Ovary (tissue), 9 donors: ENCODE measurements around the gene AOPEP. TPM values are rescaled to one million over a fixed set of nuclear protein-coding genes. Genes with fewer than 3 reads are reported as not detected.
"Not testable (repeated sequence)": the region's sequence is repeated elsewhere in the genome, so short reads cannot be mapped to it uniquely, and the experiment has no call there.

Source experiments
- DNase-seq, 5 donors: peaks; one replicate each; pipeline ENCODE4 v3.0.0-alpha.2; 2019 to 2020
- H3K27ac ChIP-seq, 2 donors: fragments of 200-600 bp; one replicate each; pipeline versions ENCODE4 v1.5.1 to v1.8.0; 2019 to 2022
- H3K27me3 ChIP-seq: fragments of 200-600 bp; one replicate; pipeline ENCODE4 v1.8.0; 2022
- H3K36me3 ChIP-seq: fragments of 200-600 bp; sonication (generic); one replicate; pipeline ENCODE4 v1.5.1; 2019
- H3K4me1 ChIP-seq: one replicate; pipeline ENCODE4 v1.8.1; 2013; ENCODE audit warnings: mild to moderate bottlenecking, moderate library complexity; ENCODE audit not compliant: insufficient read depth
- H3K4me3 ChIP-seq: fragments of 200-600 bp; sonication (generic); one replicate; pipeline ENCODE4 v1.5.1; 2017
- H3K9me3 ChIP-seq, 2 donors: fragments of 200-600 bp in 1 of 2; sonication (generic) in 1 of 2; one replicate each; pipeline versions ENCODE4 v1.5.1 to v1.8.1; 2013 to 2019; ENCODE audit warnings: mild to moderate bottlenecking in 1 of 2, moderate library complexity in 1 of 2
- EP300 ChIP-seq: sonication (generic); formaldehyde crosslinking; IDR thresholded peaks from one replicate; pipeline ENCODE4 v1.6.1; 2017; ENCODE audit warnings: antibody characterized with exemption
- POLR2A ChIP-seq: fragments of 450-650 bp; IDR thresholded peaks from one replicate; pipeline ENCODE4 v1.6.1; 2017; ENCODE audit warnings: antibody characterized with exemption, mild to moderate bottlenecking, moderate library complexity
- WGBS, 3 donors: extraction: QIAGEN DNeasy Blood & Tissue Kit in 1 of 3; methylation state at CpG; one replicate each; pipeline versions ENCODE4 v1.1.5 to v1.1.7; 2013 to 2017; 5-methylcytosine and 5-hydroxymethylcytosine counted together
- intact Hi-C, 4 donors: fragments of 100-400 bp; cut with DNase I; formaldehyde crosslinking; loops; one replicate each; pipeline versions ENCODE4 v1.11.0 to v1.15.1; 2022 to 2023
- polyA plus RNA-seq, 2 donors: library from polyadenylated mRNA; stranded (reverse); fragments of 200-250 nt in 1 of 2; fragments of 350-450 nt in 1 of 2; fragmentation: Illumina TruSeq in 1 of 2; extraction: RNeasy Lipid Tissue Mini Kit (QIAGEN cat#74804) in 1 of 2; gene quantifications; one replicate each; pipeline ENCODE4 v1.2.3, GENCODE V29; 2013 to 2014
- total RNA-seq, 7 donors: library from RNA; depleted of rRNA in 2 of 7; stranded (reverse); fragments of >200 nt in 2 of 7; fragmentation: NEBNext Ultra II Directional in 3 of 7; extraction: Animal tissue kit (Norgen Biotek cat#: 25700) in 3 of 7; gene quantifications; one replicate each; pipeline versions ENCODE4 v1.1.0 to v1.2.4, GENCODE V29; 2016 to 2023
- TF ChIP-seq, protein P1 (sequence below), 3 donors: fragments of 450-650 bp in 2 of 3; fragments of 200-600 bp in 1 of 3; IDR thresholded peaks; one replicate each; pipeline versions ENCODE4 v1.5.1 to v1.8.0; 2016 to 2022; ENCODE audit warnings: antibody characterized with exemption in 3 of 3, mild to moderate bottlenecking in 1 of 3
- donor health status: DM: no; HTN: no; CAD: no; lungs with moderate emphysema.
- donor health status: DM: no; HTN: no; CAD: no.
- donor health status: Bipolar disorder and iron deficiency.
- donor health status: DM: yes; HTN: yes; CAD: no.
- donor health status: DM: no; HTN: no; CAD: no.
- donor health status: DM: yes; HTN: yes; CAD: no.

The AOPEP gene
- total and polyA plus RNA-seq, 9 donors, result 40.0 to 141 (median 82.1) TPM

DNA sequence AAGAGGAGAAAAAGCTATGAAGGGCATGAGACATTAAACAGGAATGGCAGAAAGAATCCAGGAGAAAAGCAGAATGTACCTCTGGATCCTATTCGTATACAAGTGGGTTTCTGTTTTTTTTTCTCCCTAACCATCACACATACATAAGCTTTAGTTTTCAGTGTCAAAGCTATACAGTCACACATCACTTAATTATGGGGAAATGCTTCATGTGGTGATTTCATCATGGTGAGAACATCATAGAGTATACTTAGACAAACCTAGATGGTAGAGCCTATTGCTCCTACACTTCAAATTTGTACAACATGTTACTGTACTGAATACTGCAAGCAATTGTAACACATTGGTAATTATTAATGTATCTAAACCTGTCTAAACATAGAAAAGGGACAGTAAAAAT, 290.6 kb downstream of the AOPEP start:
- 92 to 94% (median 93%) methylated on average over 1 of the region's 1 CpG for WGBS, 3 donors

GRCh38 chr9:95017661-95018060, 291.2 kb downstream of the AOPEP start:
- WGBS, 3 donors, result 94 to 98% (median 97%) methylated on average over 2 of the region's 2 CpGs
- no peak overlapping the region for H3K27ac ChIP-seq
- DNase-seq, result no peak
- H3K4me3 ChIP-seq, result no peak overlapping the region
- peaks cover 25% of the 10 kb centered on the region for H3K4me1 ChIP-seq
- H3K9me3 ChIP-seq, result no peaks in the 10 kb centered on the region
- H3K27me3 ChIP-seq, result no peaks in the 10 kb centered on the region
- intact Hi-C loops, result loop anchor here in 1 of 4 donors (10.0 kb wide), 1 partner anchor 107 kb away; no protein-coding TSS in a partner anchor
- TF ChIP-seq, protein P1, sequence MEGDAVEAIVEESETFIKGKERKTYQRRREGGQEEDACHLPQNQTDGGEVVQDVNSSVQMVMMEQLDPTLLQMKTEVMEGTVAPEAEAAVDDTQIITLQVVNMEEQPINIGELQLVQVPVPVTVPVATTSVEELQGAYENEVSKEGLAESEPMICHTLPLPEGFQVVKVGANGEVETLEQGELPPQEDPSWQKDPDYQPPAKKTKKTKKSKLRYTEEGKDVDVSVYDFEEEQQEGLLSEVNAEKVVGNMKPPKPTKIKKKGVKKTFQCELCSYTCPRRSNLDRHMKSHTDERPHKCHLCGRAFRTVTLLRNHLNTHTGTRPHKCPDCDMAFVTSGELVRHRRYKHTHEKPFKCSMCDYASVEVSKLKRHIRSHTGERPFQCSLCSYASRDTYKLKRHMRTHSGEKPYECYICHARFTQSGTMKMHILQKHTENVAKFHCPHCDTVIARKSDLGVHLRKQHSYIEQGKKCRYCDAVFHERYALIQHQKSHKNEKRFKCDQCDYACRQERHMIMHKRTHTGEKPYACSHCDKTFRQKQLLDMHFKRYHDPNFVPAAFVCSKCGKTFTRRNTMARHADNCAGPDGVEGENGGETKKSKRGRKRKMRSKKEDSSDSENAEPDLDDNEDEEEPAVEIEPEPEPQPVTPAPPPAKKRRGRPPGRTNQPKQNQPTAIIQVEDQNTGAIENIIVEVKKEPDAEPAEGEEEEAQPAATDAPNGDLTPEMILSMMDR (IDR thresholded peaks at IDR 0.05), result no peak
- TF ChIP-seq EP300, result no peak
- no peak for TF ChIP-seq POLR2A
- H3K36me3 ChIP-seq, result no peaks in the 10 kb centered on the region

More for the DNA sequence above, 290.6 kb downstream of the AOPEP start:
- TF ChIP-seq POLR2A (no peak), EP300 (no peak)
- TF ChIP-seq, protein P1 (IDR thresholded peaks at IDR 0.05), result no peak
- intact Hi-C loops, result loop anchor here in 1 of 4 donors (10.0 kb wide), 1 partner anchor 108 kb away; no protein-coding TSS in a partner anchor
- Histone ChIP-seq H3K4me1 (peaks cover 26% of the 10 kb centered on the region), H3K27me3 (no peaks in the 10 kb centered on the region), H3K4me3 (no peak overlapping the region), H3K36me3 (no peaks in the 10 kb centered on the region), H3K9me3 (no peaks in the 10 kb centered on the region), H3K27ac (no peak overlapping the region)
- no peak for DNase-seq

DNA sequence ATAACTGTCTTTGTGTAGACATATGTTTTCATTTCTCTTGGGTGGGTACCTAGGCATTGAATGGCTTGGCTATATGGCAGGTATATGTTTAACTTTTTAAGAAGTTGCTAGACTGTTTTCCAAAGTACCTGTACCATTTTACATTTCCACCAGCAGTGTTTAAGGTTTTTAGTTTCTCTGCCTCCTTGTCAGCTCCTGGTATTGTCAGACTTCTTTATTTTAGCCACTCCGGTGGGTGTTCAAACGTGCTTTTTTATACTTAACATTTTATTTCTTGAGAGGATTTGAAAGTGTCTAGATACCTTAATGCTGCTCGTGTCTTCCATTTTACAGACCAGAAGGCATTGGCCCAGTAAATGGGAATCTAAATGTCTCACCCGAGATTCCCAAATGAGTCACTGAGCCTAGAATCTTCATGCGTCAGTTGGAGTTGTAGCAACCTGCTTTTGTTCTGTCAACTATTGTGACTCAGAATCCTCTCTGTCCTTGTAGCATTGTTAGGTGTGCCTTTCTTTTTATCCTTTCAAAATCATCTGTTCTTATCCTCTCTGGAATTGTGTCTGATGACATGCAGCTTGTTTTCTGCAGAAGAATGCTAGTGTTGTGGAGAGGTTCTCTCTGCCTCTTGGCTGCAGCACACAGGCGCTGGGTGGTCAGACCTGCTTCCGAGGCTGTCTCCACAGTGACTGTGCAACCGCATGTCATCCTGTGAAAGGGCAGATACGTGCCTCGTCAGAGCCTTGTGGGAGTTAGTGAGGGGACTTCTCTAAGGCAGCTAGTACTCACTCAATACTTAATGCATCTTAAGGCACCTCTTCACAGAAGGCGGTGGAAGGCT, 291.8 kb downstream of the AOPEP start:
- Histone ChIP-seq H3K9me3 (no peaks in the 10 kb centered on the region), H3K4me3 (peak overlapping the region; percentile 5), H3K36me3 (no peaks in the 10 kb centered on the region), H3K4me1 (peaks cover 29% of the 10 kb centered on the region), H3K27ac (no peak overlapping the region), H3K27me3 (no peaks in the 10 kb centered on the region)
- DNase-seq, result no peak
- 36 to 43% (median 41%) methylated on average over 11 of the region's 11 CpGs for WGBS, 3 donors
- no peak for TF ChIP-seq EP300
- intact Hi-C loops, result loop anchor here in 1 of 4 donors (10.0 kb wide), 1 partner anchor 106 kb away; no protein-coding TSS in a partner anchor

- H3K9me3 ChIP-seq, DNase-seq, H3K27me3 ChIP-seq, H3K4me3 ChIP-seq, H3K36me3 ChIP-seq, H3K27ac ChIP-seq: not testable (repeated sequence)
- peaks cover 42% of the 10 kb centered on the region for H3K4me1 ChIP-seq
- intact Hi-C loops, result loop anchor here in 1 of 4 donors (10.0 kb wide), 1 partner anchor 226 kb away; no protein-coding TSS in a partner anchor
- WGBS, 3 donors, result 92 to 96% (median 92%) methylated on average over 6 of the region's 6 CpGs
Measured at GRCh38 chr9:95020644-95021043, 294.1 kb downstream of the AOPEP start.

DNA sequence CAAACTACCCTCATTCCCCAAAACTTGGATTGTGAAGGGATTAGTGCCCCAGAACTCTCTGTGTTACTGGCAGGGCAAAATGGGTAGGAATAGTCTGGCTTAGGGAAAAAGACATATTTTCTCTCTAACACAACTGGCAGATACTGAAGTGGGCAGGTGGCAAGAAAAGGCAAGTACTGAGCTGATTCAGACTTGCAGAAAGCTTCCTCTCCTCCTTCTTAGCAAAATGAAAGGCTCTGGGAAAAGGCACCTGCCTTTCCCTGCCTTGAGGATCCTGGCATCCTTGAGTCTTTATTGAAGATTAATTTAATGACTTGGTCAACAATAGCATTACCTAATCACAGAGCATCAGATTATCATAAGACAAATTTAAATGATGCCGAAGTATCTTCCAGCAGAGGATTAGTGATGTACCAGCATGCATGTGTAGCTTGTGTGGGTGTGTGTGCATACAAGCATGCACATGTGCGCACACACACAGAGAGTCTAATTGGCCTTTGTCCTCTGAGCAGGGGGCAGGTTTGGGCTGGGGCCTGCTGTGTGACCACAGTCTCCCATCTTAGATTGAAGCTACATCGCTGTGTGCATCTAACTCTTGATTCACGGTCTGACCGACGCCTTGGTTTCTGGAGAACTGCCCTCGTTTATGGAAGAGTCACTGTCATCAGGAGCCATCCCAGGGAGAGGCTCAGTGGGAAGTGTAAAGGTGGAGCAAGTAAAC, 294.8 kb downstream of the AOPEP start:
- 48 to 58% (median 52%) methylated on average over 7 of the region's 7 CpGs for WGBS, 3 donors
- peaks cover 42% of the 10 kb centered on the region for H3K4me1 ChIP-seq
- TF ChIP-seq, protein P1 (IDR thresholded peaks at IDR 0.05), result no peak
- TF ChIP-seq POLR2A, result no peak
- TF ChIP-seq EP300, result no peak
- H3K27ac ChIP-seq, result peak overlapping the region in 1 of 2 donors; percentile 8
- no peaks in the 10 kb centered on the region for H3K36me3 ChIP-seq
- DNase-seq, result no peak
- no peaks in the 10 kb centered on the region for H3K9me3 ChIP-seq
- intact Hi-C loops, result loop anchor here in 1 of 4 donors (10.0 kb wide), 1 partner anchor 227 kb away; no protein-coding TSS in a partner anchor
- H3K4me3 ChIP-seq, result no peak overlapping the region
- no peaks in the 10 kb centered on the region for H3K27me3 ChIP-seq
